ENCODE data around the gene HMCN1.

Gene HMCN1

GRCh38 chr1:185973645-185974044 lies 239.5 kb downstream of the HMCN1 start:
- no peak for DNase-seq

- no peak for DNase-seq
Observed at GRCh38 chr1:185974367-185975170, 240.4 kb downstream of the HMCN1 start.

- no peak for DNase-seq
Observed at GRCh38 chr1:185980891-185981290, 246.7 kb downstream of the HMCN1 start.

- DNase-seq = no peak
Observed at GRCh38 chr1:185984113-185984836, 250.1 kb downstream of the HMCN1 start.

- peak in 1 of 2 experiments; percentile 27 for DNase-seq
Observed at GRCh38 chr1:185987611-185988321, 253.6 kb downstream of the HMCN1 start.

- DNase-seq = no peak
Observed at GRCh38 chr1:185990565-185990964, 256.4 kb downstream of the HMCN1 start.

- DNase-seq = no peak
Observed at GRCh38 chr1:185991266-185991665, 257.1 kb downstream of the HMCN1 start.

- DNase-seq = no peak
Observed at GRCh38 chr1:185996211-185996610, 262.0 kb downstream of the HMCN1 start.

GRCh38 chr1:185998391-185998790 lies 264.2 kb downstream of the HMCN1 start:
- no peak for DNase-seq

- DNase-seq = no peak
Observed at GRCh38 chr1:186002406-186002805, 268.2 kb downstream of the HMCN1 start.

- no peak for DNase-seq
Observed at GRCh38 chr1:186009039-186009737, 275.0 kb downstream of the HMCN1 start.

GRCh38 chr1:186014370-186015037 lies 280.3 kb downstream of the HMCN1 start:
- no peak for DNase-seq

- no peak for DNase-seq
Observed at GRCh38 chr1:186016856-186017255, 282.7 kb downstream of the HMCN1 start.

- DNase-seq = no peak
Observed at GRCh38 chr1:186022184-186022583, 288.0 kb downstream of the HMCN1 start.

- no peak for DNase-seq
Observed at GRCh38 chr1:186026946-186027345, 292.8 kb downstream of the HMCN1 start.

GRCh38 chr1:186027621-186028020 lies 293.4 kb downstream of the HMCN1 start:
- DNase-seq = no peak

- no peak for DNase-seq
Observed at GRCh38 chr1:186030453-186030852, 296.3 kb downstream of the HMCN1 start.

GRCh38 chr1:186033847-186034271 lies 299.7 kb downstream of the HMCN1 start:
- DNase-seq = no peak

GRCh38 chr1:186042230-186042629 lies 308.0 kb downstream of the HMCN1 start:
- no peak for DNase-seq

GRCh38 chr1:186043296-186043695 lies 309.1 kb downstream of the HMCN1 start:
- no peak for DNase-seq

- no peak for DNase-seq
Observed at GRCh38 chr1:186044079-186044685, 310.0 kb downstream of the HMCN1 start.

Measured in activated T-cell treated with anti-CD3 and anti-CD28 coated beads, Interleukin-2, amount 50 U/mL, for 48 hours (primary cell).